ENCODE results near the gene DOCK10. TPM values are rescaled to one million over a fixed set of nuclear protein-coding genes. Genes with fewer than 3 reads are reported as not detected.

The DOCK10 gene
- total RNA-seq, 1 experiment from 2014 or later = 0.96 TPM

GRCh38 chr2:224817676-224818075 lies 224.6 kb downstream of the DOCK10 start:
- intact Hi-C loops (cut with micrococcal nuclease) = no loop called here
- POLR2A ChIA-PET = interaction anchor here (0.6 to 1.5 kb wide), 6 partner anchors 10 to 115 kb away, joined by 3 to 9 read pairs (median 4); no protein-coding TSS in a partner anchor
- Mint-ChIP-seq H3K4me1 (ENCODE audit: insufficient read depth, unreplicated experiment) (peaks cover 9% of the 10 kb centered on the region), H3K36me3 (ENCODE audit: insufficient read depth, unreplicated experiment) (no peaks in the 10 kb centered on the region), H3K27ac (ENCODE audit: low read depth, unreplicated experiment) (no peak overlapping the region), H3K27me3 (ENCODE audit: insufficient read depth, unreplicated experiment) (no peaks in the 10 kb centered on the region), H3K9me3 (ENCODE audit: unreplicated experiment) (peaks cover 6% of the 10 kb centered on the region), H3K4me3 (ENCODE audit: unreplicated experiment) (no peak overlapping the region)
- CTCF ChIA-PET = no interaction called here
- TF ChIP-seq CTCF (IDR thresholded peaks at IDR 0.05; ENCODE audit: unreplicated experiment) = no peak
- BruUV-seq (replicated peaks) = no TSS peak
- no peak for DNase-seq (ENCODE audit: unreplicated experiment)

- Mint-ChIP-seq H3K27ac (ENCODE audit: low read depth, unreplicated experiment) (no peak overlapping the region), H3K9me3 (ENCODE audit: unreplicated experiment) (peaks cover 6% of the 10 kb centered on the region), H3K36me3 (ENCODE audit: insufficient read depth, unreplicated experiment) (no peaks in the 10 kb centered on the region), H3K4me3 (ENCODE audit: unreplicated experiment) (no peak overlapping the region), H3K4me1 (ENCODE audit: insufficient read depth, unreplicated experiment) (peaks cover 9% of the 10 kb centered on the region), H3K27me3 (ENCODE audit: insufficient read depth, unreplicated experiment) (no peaks in the 10 kb centered on the region)
- ChIA-PET POLR2A (interaction anchor here (0.6 to 1.5 kb wide), 14 partner anchors 9 to 94 kb away, joined by 3 to 9 read pairs (median 4); no protein-coding TSS in a partner anchor), CTCF (interaction anchor here (0.6 to 1.5 kb wide), 3 partner anchors 10 to 185 kb away, joined by 3 to 8 read pairs (median 6); no protein-coding TSS in a partner anchor)
- DNase-seq (ENCODE audit: unreplicated experiment) = peak; percentile 30
- BruUV-seq (replicated peaks) = no TSS peak
- TF ChIP-seq CTCF (IDR thresholded peaks at IDR 0.05; ENCODE audit: unreplicated experiment) = no peak
- intact Hi-C loops (cut with micrococcal nuclease) = no loop called here
Observed at GRCh38 chr2:224816816-224817215, 225.5 kb downstream of the DOCK10 start.

- peaks cover 10% of the 10 kb centered on the region for H3K4me1 Mint-ChIP-seq (ENCODE audit: insufficient read depth, unreplicated experiment)
- CTCF ChIA-PET = interaction anchor here (0.6 to 1.4 kb wide), 2 partner anchors 112 to 188 kb away, joined by 4 read pairs; no protein-coding TSS in a partner anchor
- intact Hi-C loops (cut with micrococcal nuclease) = no loop called here
- DNase-seq (ENCODE audit: unreplicated experiment) = no peak
- H3K27me3 Mint-ChIP-seq (ENCODE audit: insufficient read depth, unreplicated experiment) = no peaks in the 10 kb centered on the region
- H3K4me3 Mint-ChIP-seq (ENCODE audit: unreplicated experiment) = no peak overlapping the region
- no peak overlapping the region for H3K27ac Mint-ChIP-seq (ENCODE audit: low read depth, unreplicated experiment)
- no peak for TF ChIP-seq CTCF (IDR thresholded peaks at IDR 0.05; ENCODE audit: unreplicated experiment)
- POLR2A ChIA-PET = interaction anchor here (0.6 to 1.8 kb wide), 2 partner anchors 19 to 70 kb away, joined by 3 read pairs; no protein-coding TSS in a partner anchor
- H3K9me3 Mint-ChIP-seq (ENCODE audit: unreplicated experiment) = peaks cover 6% of the 10 kb centered on the region
- no TSS peak for BruUV-seq (replicated peaks)
- no peaks in the 10 kb centered on the region for H3K36me3 Mint-ChIP-seq (ENCODE audit: insufficient read depth, unreplicated experiment)
Observed at GRCh38 chr2:224813578-224813977, 228.7 kb downstream of the DOCK10 start.

- H3K4me1 Mint-ChIP-seq (ENCODE audit: insufficient read depth, unreplicated experiment) = peaks cover 12% of the 10 kb centered on the region
- no peaks in the 10 kb centered on the region for H3K27me3 Mint-ChIP-seq (ENCODE audit: insufficient read depth, unreplicated experiment)
- H3K27ac Mint-ChIP-seq (ENCODE audit: low read depth, unreplicated experiment) = no peak overlapping the region
- ChIA-PET CTCF (interaction anchor here (0.6 to 1.7 kb wide), 8 partner anchors 9 to 205 kb away, joined by 3 to 19 read pairs (median 3); no protein-coding TSS in a partner anchor), POLR2A (interaction anchor here (0.6 to 1.0 kb wide), 5 partner anchors 10 to 737 kb away, joined by 3 to 5 read pairs (median 3); no protein-coding TSS in a partner anchor)
- intact Hi-C loops (cut with micrococcal nuclease) = loop anchor here (1.0 kb wide), 1 partner anchor 195 kb away; no protein-coding TSS in a partner anchor
- DNase-seq (ENCODE audit: unreplicated experiment) = peak; percentile 70
- no peaks in the 10 kb centered on the region for H3K36me3 Mint-ChIP-seq (ENCODE audit: insufficient read depth, unreplicated experiment)
- BruUV-seq (replicated peaks) = no TSS peak
- peak; percentile 1 for TF ChIP-seq CTCF (IDR thresholded peaks at IDR 0.05; ENCODE audit: unreplicated experiment)
- no peak overlapping the region for H3K4me3 Mint-ChIP-seq (ENCODE audit: unreplicated experiment)
- no peaks in the 10 kb centered on the region for H3K9me3 Mint-ChIP-seq (ENCODE audit: unreplicated experiment)
Observed at GRCh38 chr2:224807153-224807964, 234.9 kb downstream of the DOCK10 start.

All from MCF 10A (cell line).